ENCODE measurements around the gene CDKAL1.
"Not testable (repeated sequence)": the region's sequence is repeated elsewhere in the genome, so short reads cannot be mapped to it uniquely, and the experiment has no call there.

DNA sequence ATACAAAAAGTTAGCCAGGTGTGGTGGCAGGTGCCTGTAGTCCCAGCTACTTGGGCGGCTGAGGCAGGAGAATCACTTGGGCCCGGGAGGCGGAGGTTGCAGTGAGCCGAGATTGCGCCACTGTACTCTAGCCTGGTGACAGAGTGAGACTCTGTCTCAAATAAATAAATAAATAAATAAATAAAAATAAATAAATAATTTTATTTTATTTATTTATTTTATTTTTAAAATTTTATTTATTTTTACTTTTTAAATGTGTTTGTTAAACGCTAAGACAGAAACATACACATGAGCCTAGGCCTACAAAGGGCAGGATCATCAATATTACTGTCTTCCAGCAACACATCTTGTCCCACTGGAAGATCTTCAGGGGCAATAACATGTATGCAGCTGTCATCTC, 111.3 kb downstream of the CDKAL1 start:
- TF ChIP-seq POLR2A (IDR thresholded peaks at IDR 0.05; ENCODE audit: low read depth); POLR2AphosphoS5 (IDR thresholded peaks at IDR 0.05); CTCF (IDR thresholded peaks at IDR 0.05): not testable (repeated sequence)

Data from esophagus muscularis mucosa (tissue), 3 donors.